GM21825 (cell line): ENCODE data around the gene U2SURP.

Experiments
- ATAC-seq: cut with Tn5 transposase; IDR thresholded peaks from one replicate; pipeline ENCODE4 v1.9.1; 2021; ENCODE audit warnings: mild to moderate bottlenecking, moderate library complexity; ENCODE audit not compliant: unreplicated experiment

The U2SURP gene

GRCh38 chr3:143098032-143098764 lies 96.8 kb downstream of the U2SURP start:
- no peak for ATAC-seq

GRCh38 chr3:143099210-143099609 lies 97.8 kb downstream of the U2SURP start:
- no peak for ATAC-seq

DNA sequence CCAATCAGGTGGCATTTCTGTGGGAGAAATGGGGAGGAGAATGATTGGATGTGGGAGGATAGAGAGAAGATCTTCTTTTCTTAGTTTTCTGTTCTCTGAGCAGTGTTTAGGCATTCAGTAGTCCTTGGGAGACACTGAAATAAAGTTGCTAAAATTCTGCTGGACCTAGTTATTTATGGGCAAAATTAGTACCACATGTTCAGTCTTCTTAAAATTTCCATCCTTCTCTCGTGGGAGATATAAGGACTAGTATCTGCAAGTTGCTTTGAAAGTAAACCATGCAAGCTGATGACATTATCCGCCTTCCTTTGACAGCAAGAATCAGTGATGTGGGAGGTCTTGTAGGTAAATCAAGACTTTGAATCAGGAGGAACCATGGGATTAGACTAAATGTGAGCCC lies 98.3 kb downstream of the U2SURP start:
- no peak for ATAC-seq

- ATAC-seq: no peak
Observed at GRCh38 chr3:143100451-143100850, 99.1 kb downstream of the U2SURP start.

GRCh38 chr3:143101792-143102381 lies 100.5 kb downstream of the U2SURP start:
- ATAC-seq: no peak

DNA sequence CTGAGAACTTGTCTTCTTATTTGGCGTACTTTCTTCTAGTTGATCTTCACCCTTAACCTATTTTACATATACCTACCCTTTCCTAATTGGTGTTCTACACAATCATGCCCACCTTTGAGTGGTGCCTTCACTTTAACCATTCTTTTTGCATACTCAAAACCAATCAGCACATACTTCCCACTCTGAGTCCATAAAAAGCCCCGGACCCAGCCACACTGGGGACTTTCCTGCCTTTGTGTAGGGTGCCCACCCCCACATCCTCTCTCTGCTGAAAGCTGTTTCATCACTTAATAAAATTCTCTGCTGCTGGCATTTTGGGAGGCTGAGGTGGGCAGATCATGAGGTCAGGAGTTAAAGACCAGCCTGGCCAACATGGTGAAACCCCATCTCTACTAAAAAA lies 102.3 kb downstream of the U2SURP start:
- no peak for ATAC-seq

DNA sequence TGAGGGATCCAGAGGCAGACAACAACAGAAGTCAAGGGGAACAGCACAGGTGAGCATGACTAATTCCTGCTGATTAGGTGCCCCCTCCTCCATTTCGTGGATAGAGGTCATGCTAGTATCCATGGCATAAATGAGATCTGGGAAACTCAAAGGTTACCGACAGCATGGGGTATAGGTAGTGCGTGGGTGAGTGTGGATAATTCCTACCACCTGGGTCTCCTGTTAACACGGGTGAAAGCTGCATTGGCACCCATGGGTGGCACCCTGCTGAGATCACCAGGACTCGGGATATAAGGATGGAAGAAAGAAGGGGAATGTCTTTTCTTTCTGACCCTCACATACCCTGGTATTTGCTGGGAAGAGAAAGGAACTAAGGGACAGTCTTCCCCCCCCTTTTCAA lies 103.8 kb downstream of the U2SURP start:
- no peak for ATAC-seq

- ATAC-seq: no peak
Observed at GRCh38 chr3:143109861-143110260, 108.5 kb downstream of the U2SURP start.
